ENCODE results near the gene KRTAP5-5.
"Not testable (repeated sequence)": the region's sequence is repeated elsewhere in the genome, so short reads cannot be mapped to it uniquely, and the experiment has no call there.

Gene KRTAP5-5

DNA sequence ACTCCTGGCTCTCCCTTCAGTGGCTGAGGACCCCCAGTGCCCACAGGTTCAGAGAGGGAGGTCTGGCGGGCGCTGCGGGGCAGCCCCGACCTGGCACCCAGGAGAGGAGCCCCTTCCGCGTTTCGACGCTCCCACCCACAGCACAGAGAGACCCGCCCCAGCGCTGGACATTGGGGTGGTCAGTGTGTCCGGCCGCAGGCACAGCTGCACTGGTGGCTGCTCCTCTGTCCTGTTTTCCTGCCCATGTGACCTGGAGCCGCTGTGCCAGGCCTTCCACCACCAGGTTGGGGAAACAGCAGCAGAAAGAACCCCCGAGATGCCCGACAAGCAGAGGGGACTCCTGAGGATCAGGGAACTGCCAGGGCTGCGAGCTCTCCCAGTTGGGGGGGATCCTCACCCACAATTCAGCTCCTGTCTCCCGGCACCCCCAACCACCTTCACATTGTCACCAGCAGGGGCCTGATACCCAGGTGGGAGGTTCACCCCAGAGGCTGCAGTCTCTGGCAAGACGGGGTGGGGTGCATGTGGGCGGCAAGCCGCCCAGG, 13.6 kb downstream of the KRTAP5-5 start:
- DNase-seq: no peak

DNA sequence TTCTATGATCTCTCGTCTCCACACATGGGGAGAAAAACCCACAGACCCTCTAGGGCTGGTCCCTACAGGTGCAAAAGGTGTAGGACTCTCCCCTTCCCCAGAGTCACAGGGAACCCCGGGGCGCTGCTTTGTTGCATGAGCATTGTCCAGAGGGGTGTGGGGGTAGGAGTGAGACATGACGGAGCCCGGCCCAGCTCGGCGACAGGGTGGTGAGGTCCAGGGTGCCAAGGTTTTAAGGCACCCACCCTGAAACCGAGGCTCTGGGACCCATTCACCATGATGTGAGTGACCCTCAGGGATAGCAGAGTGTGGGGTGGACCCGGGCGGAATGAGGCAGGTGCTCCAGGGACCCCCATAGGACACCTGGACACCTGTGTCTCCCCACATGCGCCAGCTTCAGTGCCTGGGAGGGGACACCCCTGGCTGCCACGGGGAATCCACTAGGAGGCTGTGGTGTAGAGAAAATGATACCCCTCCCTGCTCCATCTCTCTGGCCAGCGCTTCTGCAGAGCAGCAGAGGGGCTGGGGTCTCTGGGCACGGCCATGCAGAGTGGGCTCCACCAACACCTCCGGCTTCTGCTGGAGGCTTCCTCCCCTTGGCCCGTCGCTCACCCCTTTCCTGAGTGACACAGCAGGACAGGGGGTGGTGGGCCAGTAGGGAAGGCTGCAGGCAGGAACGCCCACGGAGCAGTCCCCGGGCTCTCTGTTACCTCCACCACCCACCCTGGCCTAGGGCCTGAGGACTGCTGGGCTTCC, 15.2 kb downstream of the KRTAP5-5 start:
- DNase-seq: no peak

DNA sequence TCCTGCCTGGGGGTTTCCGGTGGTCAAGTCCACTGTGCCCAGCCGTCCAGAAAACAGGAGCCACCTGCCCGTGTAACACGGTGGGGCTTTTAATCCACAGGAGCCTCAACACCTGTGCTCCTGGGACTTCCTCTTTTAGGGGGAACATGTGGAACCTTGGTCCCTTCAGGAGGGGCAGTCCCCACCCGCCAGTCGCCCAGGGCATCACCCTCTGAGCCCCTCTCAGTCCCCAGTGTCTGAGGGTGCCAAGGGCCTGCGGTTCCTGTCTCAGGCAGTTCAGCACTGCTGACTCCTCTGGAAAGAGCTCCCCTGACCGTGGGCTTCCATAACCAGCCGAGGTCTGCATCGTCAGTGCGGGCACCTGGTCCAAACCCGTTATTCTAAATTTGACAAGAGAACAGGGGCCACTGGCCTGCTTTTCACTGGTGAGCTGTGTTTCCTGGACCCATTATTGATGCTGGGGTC, 15.8 kb downstream of the KRTAP5-5 start:
- DNase-seq: no peak

DNA sequence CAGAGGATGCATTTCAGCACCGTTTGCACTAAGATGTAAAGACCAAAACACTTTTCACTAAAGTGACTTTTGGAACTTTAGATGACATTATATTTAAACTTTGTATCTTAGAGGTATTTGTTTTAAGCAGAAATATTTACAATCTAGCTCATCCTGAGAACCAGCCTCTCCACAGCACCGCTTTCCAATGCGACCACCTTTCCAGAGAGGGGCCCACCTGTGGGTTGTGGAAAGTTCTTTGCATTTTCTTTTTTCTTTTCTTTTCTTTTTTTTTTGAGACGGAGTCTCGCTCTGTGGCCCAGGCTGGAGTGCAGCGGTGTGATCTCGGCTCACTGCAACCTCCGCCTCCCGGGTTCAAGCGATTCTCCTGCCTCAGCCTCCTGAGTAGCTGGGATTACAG, 17.0 kb downstream of the KRTAP5-5 start:
- DNase-seq: not testable (repeated sequence)

DNA sequence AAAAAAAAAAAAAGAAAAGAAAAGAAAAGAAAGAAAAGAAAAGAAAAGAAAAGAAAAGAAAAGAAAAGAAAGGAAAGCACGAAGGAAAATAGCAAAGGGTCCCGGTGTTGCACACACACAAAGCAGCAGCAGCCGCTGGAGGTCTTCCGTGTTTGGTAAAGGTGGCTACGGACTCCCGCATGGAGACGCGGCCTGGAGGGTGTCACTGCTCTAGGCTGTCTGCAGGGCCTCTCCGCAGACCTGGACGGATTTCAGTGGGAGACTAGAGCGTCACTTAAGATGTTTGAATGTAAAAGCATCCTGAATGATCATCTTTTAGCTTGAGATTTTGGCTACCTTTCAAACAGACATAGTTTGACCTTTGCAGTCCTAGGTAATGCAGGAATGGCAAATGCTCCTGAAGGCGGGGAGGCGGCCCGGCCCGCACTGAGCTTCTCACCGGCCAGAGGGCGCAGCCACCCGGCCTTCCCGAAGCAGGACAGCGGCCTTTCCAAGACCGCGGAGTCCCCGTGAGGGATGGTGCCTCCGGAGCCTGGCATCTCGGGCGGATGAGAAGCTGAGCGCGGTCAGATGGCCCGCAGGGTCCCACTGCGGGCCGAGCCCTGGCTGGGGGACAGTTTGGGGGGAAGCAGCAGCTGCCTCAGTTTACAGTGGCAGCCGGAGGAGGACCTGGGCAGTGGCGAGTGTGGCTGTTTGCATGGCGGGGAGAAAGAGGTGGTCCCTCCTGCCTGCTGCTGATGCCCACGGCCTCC, 18.5 kb downstream of the KRTAP5-5 start:
- DNase-seq: no peak

DNA sequence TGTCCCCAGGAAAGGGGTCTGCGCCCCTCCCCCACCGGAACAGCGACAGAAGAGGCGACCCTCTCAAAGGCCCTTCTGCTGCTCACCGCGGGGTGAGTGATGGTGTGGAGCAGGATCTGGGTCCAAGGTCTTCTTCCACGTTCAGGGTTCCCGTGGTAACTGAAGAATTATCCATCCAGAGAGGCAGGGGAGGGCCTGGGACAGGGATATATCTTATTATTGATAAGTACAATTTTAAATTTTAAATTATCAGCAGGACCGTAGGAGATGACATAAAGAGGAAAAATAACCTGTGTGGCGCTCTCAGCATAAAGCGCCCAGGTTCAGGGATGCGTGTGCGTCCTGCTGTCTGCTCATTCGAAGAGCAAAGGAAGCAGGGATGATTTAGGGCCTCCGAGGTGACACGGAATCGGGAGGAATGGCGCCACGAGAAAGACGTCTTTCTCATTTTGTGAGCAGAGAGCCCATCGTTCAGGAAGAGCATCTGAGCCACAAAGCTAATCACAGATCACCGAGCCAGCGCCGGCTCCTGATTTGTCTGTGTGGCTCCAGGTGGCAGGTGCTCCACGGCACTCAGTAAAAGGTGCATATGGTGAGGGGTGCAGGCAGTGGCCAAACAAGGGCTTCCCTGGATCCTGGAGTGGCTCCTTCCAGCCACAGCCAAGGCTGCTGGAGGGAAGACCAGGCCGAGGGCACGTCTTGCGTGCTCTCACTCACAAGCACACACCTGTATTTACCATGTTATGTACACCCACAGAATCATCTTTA, 19.3 kb downstream of the KRTAP5-5 start:
- DNase-seq: no peak

DNA sequence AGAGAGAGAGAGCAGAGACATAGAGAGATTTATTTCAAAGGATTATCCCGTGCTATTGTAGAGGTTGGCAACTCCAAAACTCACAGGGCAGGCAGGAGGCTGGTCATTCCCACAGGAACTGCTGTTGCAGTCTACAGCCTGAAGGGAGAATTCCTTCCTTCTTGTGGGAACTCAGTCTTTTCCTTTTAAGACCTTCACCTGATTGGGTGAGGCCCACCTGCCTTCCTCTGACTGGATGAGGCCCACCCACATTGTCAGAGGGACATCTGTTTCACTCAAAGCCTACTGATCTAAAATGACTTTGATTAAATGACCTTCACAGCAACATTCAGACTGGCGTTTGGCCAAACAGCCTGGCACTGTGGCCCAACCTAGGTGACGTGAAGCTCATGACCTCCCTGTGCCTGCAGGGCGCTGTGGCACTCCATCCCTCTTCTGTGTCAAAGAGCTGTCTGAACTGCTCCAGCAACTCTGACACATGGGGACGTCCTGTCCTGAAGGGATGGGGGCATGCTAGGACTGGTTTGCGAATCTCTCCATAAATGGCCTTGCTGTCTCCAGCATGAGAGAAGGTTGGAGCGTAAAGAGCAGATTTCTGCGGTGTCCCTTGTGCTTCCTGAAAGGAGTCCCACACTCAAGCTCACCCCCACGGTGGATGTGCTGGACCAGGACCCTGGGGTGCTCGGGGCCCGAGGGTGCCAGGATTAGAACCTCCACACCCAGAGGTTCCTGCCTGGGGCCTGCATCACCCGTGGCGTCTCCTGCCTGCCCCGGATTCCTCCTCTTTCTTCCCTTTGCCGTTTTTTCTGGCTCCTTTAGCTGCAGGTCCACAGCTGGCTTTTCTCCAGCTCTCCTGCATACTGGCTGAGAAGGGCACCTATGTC, 20.7 kb downstream of the KRTAP5-5 start:
- no peak for DNase-seq

DNA sequence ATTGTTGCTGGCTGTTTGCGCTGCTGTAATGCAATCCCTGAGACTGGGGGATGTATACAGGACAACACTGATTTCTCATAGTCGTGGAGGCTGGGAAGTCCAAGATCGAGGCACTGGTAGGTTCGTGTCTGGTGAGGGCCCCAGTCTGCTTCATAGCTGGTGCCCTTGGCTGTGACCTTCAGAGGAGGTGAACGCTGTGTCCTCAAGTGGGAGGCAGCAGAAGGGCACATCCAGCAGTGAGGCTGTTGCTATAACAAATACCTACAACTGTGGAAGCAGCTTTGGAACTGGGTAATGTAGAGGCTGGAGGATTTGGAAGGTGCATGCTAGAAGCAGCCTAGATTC, 21.3 kb downstream of the KRTAP5-5 start:
- DNase-seq: no peak

DNA sequence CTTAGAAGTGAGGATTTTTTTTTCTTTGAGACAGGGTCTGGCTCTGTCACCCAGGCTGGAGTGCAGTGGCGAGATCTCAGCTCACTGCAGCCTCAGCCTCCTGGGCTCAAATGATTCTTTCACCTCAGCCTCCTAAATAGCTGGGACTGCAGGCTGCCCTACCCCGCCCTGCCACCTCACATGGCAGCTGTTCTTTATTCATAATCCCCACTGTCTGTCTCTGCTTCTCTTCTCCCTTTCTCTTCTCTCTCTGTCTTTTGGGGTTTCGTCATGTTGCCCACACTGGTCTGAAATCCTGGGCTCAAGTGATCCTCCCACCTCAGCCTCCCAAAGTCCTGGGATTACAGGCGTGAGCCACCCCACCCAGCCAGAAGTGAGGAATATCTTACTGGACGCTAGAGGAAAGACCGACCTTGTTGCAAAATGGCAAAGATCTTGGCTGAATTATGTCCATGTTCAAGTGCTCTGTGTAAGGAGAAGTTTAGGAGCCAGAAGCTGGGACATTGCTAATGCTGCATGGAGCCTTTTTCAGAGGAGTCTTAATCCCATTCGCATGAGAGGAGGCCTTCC, 21.9 kb downstream of the KRTAP5-5 start:
- no peak for DNase-seq

DNA sequence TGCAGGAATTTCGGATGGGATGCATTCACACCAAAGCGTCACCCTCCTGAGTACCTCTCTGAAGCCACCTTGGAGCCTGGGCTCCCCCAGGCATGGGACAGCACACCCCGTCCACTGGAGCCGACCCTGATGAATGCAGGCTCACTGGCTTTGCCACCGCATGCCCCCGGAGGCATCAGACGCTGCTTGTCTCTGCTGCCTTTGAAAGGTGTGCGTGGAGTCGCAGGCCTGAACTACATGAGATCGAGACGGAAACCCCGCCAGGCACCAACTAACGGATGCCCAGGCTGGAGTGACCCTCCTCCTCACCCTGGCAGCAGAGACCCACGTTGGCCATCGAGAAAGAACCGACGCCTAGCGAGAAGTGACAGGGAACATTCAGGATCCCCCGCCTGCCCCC, 22.5 kb downstream of the KRTAP5-5 start:
- DNase-seq: no peak

DNA sequence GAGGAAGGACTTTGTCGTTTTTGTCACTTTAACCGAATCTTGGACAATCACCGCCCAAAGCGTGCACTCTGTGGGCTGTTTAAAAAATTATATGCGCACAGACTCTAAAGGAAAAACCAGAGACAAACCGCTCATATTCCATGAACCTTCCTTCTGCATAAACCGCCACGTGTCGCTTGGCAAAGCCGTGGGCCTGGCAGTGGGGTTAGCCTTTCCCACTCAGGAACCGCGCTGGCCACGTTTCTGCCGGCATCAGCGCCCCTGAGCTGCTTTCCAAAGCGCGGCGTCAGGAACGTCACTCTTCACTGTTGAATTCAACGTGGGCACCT, 22.8 kb downstream of the KRTAP5-5 start:
- no peak for DNase-seq

DNA sequence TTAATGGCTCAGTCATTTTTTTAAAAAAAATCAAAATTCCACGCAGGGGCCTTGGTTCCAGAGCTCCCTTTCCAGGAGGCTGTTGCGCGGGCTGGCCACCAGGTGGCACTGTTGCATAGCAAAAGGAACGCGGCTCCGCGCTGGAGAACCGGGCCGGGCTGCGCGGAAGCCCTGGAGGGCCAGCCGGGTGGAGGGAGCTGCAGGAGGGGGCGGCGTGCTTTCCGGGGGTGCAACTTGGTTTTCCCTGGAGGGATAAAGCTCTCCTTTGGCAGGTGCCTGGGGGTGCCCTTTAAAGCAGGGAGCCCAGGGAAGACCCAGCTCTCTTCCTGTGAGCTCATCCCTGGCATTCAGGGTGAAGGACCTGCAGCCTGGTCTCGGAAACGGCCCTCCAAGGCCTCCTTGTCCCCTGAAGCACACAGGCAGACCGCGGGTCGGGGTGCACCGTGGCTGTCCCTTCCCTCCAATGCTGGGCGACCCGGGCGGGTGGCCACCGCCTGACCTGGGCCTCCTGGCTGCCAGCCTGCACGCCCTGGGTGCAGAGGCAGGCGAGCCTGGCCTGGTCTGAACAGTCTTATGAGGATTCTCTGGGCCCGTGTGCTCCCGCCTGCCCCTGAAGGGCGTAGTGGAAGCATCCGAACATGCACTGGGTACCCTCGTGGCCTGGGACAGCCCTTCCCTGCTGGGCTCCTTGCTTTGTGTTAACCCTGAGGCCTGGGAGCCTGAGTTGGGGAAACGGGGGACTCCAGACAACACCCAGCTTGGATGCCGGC, 23.4 kb downstream of the KRTAP5-5 start:
- no peak for DNase-seq

DNA sequence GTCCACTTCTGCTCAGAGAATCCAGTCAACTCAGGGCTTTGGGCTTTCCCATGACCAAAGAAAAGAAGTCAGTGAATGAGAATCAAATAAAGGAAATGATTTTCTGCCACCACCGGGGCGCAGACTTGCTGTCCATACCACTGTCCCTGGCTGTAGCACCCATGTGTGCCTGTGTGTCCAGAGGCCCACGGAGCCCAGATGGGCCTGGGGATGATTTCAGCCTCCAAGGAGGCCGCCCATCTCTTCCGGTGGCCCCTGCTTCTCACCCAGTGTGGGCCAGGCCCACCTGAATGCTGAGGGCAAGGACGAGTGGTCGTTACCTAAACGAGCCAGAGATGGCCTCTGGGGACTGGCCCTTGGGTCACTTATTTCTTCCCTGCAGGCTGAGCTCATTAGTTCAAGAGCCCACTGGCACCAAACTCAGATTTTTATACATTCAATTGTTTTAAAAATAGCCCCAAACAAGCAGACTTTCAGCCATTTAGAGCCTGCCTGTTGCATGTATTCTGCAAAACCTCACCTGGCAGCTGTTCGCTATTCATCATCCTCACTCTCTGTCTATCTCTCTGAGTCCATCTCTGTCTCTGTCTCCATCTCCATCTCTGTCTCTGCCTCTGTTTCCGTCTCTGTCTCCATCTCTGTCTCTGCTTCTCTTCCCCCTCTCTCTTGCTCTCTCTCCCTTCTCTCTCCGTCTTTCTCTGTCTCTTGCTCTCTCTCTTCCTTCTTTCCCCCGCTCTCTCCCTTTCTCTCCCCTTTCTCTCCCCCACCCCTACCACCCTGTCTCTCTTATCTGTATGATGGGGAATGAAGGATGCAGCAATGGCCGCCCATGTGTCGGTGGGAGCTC, 24.2 kb downstream of the KRTAP5-5 start:
- no peak for DNase-seq

DNA sequence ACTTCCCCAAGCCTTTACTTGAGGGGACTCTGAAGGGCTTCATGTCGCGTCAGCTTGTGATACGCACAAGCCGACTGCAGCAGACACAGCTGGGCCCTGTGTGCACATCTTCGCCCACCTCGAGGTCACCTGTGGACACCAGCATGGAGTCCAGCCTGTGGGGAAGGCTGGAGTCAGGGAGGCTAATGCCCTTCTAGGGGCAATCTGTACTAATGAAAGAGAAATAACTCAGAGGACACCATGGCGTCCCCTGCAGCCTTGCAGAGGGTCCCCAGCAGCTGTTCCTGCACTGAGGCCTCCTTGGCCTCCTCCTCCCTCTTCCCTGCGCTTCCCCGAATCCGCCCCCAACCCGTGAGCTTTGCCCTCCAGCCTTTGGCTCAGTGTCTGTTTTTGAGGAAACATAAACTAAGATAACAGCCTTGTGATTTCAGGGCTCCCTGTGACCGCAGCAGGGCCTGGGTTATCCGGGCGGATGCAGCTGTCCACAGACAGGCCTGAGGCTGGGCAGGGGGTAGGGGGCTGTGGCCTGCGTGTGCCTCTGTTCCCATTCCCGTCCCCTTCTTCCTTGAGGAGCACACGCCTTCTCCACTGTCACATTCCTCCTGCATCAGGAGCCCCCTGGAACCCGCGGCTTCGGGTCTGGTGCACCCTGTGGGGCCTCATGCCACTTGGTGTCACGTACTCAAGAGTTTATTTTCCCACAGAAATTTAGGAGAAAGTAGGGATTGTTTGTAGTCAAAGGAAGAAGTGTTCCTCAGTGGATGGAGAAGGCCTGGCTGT, 25.0 kb downstream of the KRTAP5-5 start:
- DNase-seq: no peak

DNA sequence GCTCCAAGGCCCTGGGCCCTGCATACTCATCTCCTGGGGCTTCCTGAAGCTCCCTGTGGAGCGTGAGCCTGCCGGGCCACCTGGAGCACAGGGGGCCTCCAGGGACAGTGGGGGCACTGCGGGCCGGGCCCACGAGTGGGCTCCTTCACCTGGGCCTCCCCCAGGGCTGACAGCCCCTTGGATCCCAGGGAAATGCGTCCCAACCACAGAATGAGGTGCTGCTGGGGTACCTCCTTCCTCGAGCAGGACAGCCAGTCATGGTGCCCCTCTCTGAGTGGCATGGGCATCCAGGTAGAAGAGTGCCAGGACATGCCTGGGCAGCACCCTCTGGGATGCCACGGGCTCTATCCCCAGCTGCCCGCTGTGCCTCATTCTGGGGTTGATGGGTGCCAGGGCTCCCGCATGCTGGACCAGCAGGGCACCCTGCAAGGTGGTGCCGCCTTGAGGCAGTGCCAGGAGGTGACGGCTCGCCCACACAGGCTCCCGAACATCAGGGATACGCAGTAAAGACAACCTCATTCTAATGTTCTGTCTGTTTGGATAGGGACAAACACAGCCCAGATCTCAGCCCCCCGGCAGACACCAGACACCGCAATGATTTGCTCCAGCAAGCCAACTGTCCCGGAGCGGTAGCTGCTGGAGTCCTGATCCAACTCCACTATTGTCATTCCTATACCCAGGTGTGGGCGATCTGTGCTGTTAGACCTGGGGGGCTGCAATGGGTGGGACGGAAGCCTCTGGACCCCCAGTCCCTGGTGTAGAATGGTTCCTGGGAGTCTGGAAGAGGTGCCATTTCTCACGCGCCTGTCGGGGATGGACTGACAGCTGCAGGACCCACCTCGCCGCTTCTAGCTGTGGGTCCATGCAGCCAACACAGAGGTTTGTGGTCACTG, 25.8 kb downstream of the KRTAP5-5 start:
- DNase-seq: no peak

DNA sequence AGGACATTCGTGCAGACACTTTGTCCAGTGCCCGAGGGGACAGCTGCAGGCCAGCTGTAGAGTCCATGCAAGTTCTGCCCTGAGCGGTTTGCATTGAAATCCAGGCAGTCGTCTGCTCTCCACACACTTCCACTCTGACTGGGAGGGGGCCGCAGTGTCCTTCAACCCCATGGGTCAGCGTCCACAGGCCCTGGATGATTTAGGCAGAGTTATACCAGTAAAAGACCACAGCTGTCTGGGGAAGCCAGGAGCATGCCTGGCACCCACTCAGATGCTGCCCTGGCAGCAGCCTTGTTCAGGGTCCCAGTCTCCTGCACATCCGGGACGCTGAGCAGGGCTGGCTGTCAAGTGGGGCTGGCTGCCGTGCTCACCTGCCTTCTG, 26.5 kb downstream of the KRTAP5-5 start:
- DNase-seq: no peak

DNA sequence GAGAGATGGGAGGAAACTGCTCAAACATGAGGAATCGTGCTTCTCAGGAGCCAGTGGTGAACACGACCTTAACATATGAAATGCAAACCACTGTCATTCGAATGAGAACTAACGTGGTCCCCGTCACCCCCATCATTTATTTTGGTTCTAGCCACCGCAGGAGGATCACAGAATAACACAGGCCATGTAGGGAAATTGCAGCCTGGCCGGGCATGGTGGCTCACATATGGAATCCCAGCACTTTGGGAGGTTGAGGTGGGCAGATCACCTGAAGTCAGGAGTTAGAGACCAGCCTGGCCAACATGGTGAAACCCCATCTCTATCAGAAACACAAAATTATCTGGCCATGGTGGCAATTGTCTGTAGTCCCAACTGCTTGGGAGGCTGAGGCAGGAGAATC, 27.1 kb downstream of the KRTAP5-5 start:
- no peak for DNase-seq

DNA sequence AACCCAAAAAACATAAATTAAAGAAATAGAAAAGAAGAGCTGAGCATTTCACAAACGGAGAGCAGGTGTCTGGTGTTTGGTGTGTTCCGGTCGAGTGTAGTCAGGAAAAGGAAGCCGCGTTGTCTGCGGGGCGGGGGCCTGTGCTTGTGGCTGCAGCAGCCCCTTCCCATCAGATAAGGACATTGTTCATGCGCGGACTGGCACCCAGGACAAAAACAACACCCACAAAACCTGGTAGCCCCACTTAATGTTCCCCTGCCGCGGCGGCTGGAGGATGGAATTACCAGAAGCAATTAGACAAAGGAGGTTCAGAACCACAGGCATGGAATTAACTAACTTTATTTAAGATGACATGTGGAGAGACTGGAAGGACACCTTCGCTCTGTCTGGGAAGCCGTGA, 29.9 kb downstream of the KRTAP5-5 start:
- no peak for DNase-seq

Data from GF-D8 (cell line).